ENCODE results near the gene SLC22A1. TPM values are rescaled to one million over a fixed set of nuclear protein-coding genes. Genes with fewer than 3 reads are reported as not detected.
"Not testable (repeated sequence)": the region's sequence is repeated elsewhere in the genome, so short reads cannot be mapped to it uniquely, and the experiment has no call there.

The SLC22A1 gene
- total RNA-seq, 1 donor from 2014 or later, result 2.4 TPM

DNA sequence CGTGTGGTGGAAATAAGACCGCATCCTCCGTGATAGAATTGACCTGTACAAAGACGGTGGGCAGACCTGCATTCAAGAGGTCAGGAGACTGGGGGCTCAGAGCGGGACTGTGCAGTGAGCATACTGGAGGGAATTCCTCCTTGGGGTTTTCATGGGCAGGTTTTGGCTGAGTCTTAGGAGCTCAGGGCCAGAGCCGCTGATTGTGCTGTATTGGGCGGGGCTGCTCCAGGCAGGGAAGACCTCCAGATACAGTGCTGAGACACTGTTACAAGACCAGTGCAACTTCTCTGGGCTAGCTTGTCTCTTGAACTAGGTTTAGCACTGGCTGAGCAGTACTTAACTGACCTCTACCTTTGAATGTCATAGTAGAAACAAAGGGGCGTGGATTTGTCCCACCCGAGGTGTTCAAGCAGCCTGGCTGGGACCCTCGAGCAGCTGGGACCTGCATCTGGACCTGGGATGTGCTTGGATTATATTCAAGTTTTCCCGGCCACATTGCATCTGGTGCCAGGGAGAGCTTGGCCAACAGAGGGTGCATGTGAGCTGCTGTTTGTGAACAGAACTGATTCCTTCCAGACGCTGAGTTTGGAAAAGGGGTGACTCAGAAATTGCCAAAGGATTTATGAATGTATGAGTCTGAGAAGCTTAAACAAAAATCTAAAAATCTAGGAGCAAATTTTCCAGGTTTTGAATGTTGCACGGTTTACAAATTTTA is 33.4 kb upstream of the SLC22A1 start:
- Mint-ChIP-seq H3K27me3 (no peaks in the 10 kb centered on the region), H3K4me1 (ENCODE audit: low read depth) (no peaks in the 10 kb centered on the region), H3K9me3 (ENCODE audit: low read depth) (no peaks in the 10 kb centered on the region), H3K27ac (peak overlapping the region; percentile 57), H3K36me3 (ENCODE audit: insufficient read depth) (peaks cover 19% of the 10 kb centered on the region), H3K4me3 (ENCODE audit: low read depth) (no peak overlapping the region)
- DNase-seq (ENCODE audit: low spot score, unreplicated experiment), result peak; percentile 37
- TF ChIP-seq, protein P1, sequence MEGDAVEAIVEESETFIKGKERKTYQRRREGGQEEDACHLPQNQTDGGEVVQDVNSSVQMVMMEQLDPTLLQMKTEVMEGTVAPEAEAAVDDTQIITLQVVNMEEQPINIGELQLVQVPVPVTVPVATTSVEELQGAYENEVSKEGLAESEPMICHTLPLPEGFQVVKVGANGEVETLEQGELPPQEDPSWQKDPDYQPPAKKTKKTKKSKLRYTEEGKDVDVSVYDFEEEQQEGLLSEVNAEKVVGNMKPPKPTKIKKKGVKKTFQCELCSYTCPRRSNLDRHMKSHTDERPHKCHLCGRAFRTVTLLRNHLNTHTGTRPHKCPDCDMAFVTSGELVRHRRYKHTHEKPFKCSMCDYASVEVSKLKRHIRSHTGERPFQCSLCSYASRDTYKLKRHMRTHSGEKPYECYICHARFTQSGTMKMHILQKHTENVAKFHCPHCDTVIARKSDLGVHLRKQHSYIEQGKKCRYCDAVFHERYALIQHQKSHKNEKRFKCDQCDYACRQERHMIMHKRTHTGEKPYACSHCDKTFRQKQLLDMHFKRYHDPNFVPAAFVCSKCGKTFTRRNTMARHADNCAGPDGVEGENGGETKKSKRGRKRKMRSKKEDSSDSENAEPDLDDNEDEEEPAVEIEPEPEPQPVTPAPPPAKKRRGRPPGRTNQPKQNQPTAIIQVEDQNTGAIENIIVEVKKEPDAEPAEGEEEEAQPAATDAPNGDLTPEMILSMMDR (IDR thresholded peaks at IDR 0.05; ENCODE audit: unreplicated experiment), result peak; percentile 72

DNA sequence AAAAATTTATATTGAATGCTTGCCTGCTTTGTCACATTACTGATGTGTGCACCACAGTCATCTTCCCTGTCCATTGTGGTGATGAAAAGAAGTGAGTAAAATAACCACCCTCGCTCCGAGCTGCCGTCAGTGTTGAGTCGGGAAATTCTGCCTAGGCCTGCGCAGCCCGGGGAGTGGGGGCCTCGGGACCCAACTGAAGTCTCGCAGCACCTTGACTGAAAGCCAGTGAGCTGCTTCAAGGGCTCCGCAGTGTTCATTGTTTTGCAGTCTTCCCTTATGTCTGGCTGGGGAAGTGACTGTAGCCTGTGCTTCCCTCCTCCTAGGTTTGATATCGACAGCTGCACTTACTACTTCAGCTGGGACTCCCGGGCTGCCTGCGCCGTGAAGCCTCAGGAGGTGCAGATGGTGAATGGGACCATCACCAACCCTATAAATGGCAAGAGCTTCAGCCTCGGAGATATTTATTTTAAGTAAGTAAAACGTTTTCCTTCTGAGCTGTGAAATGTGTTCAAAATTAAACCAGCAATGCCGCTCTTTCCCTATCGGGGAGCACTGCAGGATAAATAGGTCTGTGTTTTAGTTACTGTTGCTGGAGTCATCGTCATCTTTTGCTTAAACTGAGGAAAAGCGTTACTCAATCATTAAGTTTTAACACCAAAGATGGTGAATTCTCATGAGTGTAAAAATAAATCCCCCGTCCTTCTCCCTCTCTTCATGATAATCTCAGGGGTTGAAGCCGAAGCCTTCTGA is 32.7 kb upstream of the SLC22A1 start:
- Mint-ChIP-seq H3K9me3 (ENCODE audit: low read depth) (no peaks in the 10 kb centered on the region), H3K27me3 (no peaks in the 10 kb centered on the region), H3K4me3 (ENCODE audit: low read depth) (no peak overlapping the region), H3K4me1 (ENCODE audit: low read depth) (no peaks in the 10 kb centered on the region), H3K27ac (peak overlapping the region; percentile 29), H3K36me3 (ENCODE audit: insufficient read depth) (peaks cover 16% of the 10 kb centered on the region)
- TF ChIP-seq, protein P1 (IDR thresholded peaks at IDR 0.05; ENCODE audit: unreplicated experiment), result no peak
- no peak for DNase-seq (ENCODE audit: low spot score, unreplicated experiment)

DNA sequence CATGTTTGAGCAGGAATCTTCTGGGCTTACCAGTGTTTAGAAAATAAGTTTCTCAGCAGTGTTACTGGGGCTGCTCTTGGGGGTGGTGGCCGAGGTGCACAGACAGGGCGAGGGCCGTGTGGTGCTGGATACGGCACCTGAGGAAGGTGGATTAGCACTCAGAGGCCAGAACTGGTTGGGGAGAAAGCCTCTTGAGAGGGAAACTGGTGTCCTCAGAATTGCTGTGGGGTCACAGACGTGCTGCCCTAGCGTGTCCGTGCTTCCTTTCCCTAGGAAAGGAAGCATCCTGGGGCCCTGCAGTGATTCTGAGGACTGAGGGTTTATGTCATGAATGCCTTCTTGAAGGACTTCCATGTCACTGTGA is 32.1 kb upstream of the SLC22A1 start:
- Mint-ChIP-seq H3K36me3 (ENCODE audit: insufficient read depth) (peaks cover 16% of the 10 kb centered on the region), H3K4me3 (ENCODE audit: low read depth) (no peak overlapping the region), H3K9me3 (ENCODE audit: low read depth) (no peaks in the 10 kb centered on the region), H3K27ac (no peak overlapping the region), H3K27me3 (no peaks in the 10 kb centered on the region), H3K4me1 (ENCODE audit: low read depth) (no peaks in the 10 kb centered on the region)
- TF ChIP-seq, protein P1 (IDR thresholded peaks at IDR 0.05; ENCODE audit: unreplicated experiment), result no peak
- DNase-seq (ENCODE audit: low spot score, unreplicated experiment), result no peak

DNA sequence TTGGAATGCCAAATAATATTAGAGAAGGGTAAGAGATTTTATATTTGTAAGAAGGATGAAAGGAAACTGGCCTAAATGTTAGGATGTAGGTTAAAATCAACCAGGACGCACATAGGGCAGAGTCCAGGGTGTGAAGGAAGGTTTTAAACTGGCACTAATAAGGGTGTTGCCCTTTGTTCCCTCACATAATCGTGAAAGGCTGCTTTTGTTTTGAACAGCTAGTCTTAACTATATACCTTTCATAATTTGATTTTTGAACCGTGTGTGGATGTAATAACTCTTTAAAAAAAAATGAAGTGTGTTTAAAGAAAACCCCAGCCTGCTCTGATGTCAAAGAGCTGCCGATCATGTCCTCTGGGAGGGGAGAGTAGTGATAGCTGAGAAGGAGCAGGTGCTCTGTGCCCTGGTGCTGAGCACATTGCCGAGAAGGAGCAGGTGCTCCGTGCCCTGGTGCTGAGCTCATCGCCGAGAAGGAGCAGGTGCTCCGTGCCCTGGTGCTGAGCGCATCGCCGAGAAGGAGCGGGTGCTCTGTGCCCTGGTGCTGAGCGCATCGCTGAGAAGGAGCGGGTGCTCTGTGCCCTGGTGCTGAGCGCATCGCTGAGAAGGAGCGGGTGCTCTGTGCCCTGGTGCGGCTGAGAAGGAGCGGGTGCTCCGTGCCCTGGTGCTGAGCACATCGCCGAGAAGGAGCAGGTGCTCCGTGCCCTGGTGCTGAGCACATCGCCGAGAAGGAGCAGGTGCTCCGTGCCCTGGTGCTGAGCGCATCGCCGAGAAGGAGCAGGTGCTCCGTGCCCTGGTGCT is 31.0 kb upstream of the SLC22A1 start:
- H3K9me3 Mint-ChIP-seq (ENCODE audit: low read depth); H3K4me1 Mint-ChIP-seq (ENCODE audit: low read depth); DNase-seq (ENCODE audit: low spot score, unreplicated experiment); H3K27ac Mint-ChIP-seq; H3K4me3 Mint-ChIP-seq (ENCODE audit: low read depth); H3K27me3 Mint-ChIP-seq: not testable (repeated sequence)
- peaks cover 14% of the 10 kb centered on the region for H3K36me3 Mint-ChIP-seq (ENCODE audit: insufficient read depth)

DNA sequence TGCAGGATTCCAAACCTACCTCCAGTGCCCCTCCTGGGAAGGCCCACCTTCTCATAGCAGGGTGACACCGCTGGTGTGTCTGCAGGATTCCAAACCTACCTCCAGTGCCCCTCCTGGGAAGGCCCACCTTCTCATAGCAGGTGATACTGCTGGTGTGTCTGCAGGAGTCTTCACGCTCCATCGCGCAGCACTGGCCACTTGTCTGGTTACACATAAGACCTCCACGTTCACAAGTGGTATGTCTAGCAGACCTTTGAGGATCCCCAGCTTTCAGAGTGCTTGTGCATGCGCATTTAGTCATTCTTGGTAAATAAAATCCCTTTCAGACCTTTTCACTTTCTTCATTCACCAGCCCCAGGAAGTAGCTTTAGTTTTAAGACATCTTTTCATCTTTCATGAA is 29.4 kb upstream of the SLC22A1 start:
- not testable (repeated sequence) for DNase-seq (ENCODE audit: low spot score, unreplicated experiment); H3K27ac Mint-ChIP-seq; H3K9me3 Mint-ChIP-seq (ENCODE audit: low read depth); H3K4me3 Mint-ChIP-seq (ENCODE audit: low read depth); H3K27me3 Mint-ChIP-seq; H3K4me1 Mint-ChIP-seq (ENCODE audit: low read depth)
- H3K36me3 Mint-ChIP-seq (ENCODE audit: insufficient read depth), result peaks cover 20% of the 10 kb centered on the region

DNA sequence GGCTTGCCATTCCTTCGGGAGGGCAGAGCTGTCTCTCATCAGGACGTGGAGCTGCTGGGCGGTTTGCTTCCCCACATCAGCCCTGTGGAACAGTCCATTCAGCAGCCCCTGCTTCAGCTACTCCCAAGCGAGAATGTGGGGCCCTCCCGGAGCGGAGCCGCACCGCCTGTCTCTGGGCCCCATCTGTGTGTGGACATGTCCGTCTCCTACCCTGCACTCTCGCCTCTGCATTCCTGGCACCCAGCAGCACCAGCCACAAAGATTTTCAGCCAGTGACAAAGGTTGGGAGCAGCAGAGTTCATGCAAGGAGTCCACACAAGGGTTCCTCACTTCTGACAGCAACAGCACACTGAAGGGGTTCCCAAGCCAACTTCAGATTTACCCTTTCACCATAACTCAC is 29.0 kb upstream of the SLC22A1 start:
- Mint-ChIP-seq H3K4me1 (ENCODE audit: low read depth) (no peaks in the 10 kb centered on the region), H3K4me3 (ENCODE audit: low read depth) (no peak overlapping the region)
- TF ChIP-seq, protein P1 (IDR thresholded peaks at IDR 0.05; ENCODE audit: unreplicated experiment), result no peak

More for the DNA sequence above, 29.0 kb upstream of the SLC22A1 start:
- Mint-ChIP-seq H3K9me3 (ENCODE audit: low read depth) (no peaks in the 10 kb centered on the region), H3K27ac (peak overlapping the region; percentile 74), H3K27me3 (no peaks in the 10 kb centered on the region), H3K36me3 (ENCODE audit: insufficient read depth) (peaks cover 20% of the 10 kb centered on the region)
- no peak for DNase-seq (ENCODE audit: low spot score, unreplicated experiment)
